HTR-8/SVneo (cell line): ENCODE results near the gene MROH8.
A peak's percentile ranks its signal among the peaks of the same experiment; 100 is the strongest.

Experiments
- DNase-seq: peaks from one replicate; pipeline ENCODE4 v3.0.0; 2011; ENCODE audit warnings: low spot score, mixed read lengths; ENCODE audit not compliant: insufficient read length
- FAIRE-seq: peaks from 2 replicates; lab custom pipeline; 2011; peaks lifted over from hg19 to GRCh38; lab: Jason Lieb, UNC

The MROH8 gene

DNA sequence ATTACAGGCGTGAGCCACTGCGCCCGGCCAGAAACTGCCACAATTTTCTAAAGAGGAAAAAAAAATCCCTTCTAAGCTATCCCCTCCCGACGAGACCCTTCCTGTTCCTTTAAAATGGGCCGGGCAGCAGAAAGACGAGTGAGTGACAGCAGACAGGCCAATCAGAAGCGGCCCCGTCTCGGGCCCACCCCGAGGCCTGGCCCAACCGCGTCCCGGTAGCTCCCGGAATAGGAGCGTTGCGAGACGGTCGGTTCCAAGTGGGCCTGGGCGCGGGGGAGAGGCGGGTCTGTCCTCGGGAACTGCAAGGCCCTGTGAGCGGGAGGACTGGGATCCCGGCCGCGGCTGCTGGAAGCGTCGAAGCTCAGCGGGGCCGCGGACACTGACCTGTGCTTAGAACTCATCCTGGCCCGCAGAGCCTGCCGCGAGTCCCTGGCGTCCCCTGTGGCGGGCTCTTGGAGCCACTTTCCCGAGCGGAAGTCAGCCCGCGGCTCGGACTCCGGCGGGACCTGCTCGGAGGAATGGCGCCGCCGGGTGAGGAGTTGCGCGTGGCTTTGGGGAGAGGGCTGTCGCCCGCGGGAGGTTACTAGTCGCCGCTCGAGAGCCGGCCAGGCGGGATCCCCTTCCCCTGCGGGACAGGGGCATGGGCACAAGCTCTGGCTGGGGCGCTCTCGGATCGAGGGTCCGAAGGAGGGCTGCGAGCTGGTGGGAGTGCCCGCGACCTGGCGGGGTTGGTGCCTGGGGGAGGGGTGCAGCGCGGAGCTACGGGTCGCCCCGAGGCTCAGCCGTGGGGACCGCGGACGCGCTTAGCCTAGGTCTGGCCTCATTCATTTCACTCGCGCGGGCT is at the start of gene MROH8, which contains the start of gene RPN2:
Gene MROH8 (minus strand): TSS at position 710 of the 844 bp plus-strand sequence.
Gene RPN2 (plus strand): TSS at position 492 of the 844 bp plus-strand sequence. CDS start 27 bp downstream, at position 519.
- peak; percentile 100 for DNase-seq
- FAIRE-seq, result peak; percentile 94

GRCh38 chr20:37228656-37229055 is 49.3 kb upstream of the MROH8 start:
- FAIRE-seq, result no peak

DNA sequence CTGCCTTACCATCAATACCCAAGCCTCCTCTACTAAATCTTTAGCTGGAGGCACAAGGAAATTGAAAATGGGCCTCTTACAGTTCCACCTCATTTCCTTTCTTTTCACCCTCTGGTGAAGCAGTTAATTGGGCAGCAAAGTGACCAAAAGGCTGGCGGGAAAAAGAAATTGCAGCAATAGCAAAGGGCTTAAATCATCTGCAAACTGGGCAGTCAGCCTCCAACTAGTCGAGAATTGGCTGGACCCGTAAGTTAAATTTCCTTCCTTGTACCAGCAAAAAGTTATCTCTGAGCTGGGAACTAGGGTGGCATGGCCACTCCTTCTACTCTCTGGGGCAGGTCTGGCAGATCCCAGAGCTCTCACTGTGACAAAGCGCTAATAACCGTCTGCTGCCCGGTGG is 48.7 kb upstream of the MROH8 start:
- FAIRE-seq, result no peak

More at GRCh38 chr20:37228656-37229055, 49.3 kb upstream of the MROH8 start:
- no peak for DNase-seq

GRCh38 chr20:37226889-37227288 is 47.5 kb upstream of the MROH8 start:
- FAIRE-seq (no peak), DNase-seq (no peak)

More for the DNA sequence above, 48.7 kb upstream of the MROH8 start:
- no peak for DNase-seq

DNA sequence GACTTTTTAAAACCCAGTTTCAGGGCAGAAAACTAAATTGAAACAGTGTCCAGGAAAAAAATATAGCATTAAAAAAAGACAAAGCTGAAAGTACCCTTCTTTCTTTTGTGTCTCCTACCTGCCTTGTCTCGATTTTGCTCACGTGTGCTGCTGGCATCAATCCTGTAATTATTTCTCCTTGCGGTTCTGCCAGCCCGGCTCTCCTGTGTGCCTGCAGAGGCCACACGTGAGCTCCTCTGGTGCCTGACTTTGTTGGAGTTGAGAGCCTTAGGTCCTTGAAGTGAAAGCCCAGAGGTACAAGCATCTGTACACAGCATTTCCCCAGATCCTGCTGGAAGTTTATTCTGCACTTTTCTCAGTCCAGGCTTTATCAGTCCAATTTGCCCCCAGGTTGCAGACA is 45.8 kb upstream of the MROH8 start:
- FAIRE-seq, result no peak

DNA sequence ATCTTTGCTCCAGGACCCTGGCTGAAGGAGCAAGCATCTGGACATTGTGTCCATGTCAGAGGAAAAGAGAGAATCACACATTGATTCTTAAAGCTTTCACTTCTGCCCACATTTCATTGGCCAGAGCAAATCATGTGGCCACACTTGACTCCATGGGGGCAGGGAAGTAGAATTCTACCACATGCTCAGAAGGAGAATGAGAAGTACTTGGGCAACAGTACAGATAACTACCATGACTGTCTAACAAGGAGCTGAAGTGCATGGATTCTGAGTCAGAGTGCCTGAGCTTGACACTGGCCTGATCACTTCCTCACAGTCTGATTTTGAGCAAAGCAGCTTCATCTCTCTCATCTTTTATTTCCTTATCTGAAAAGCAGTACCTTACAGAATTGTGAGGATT is 43.7 kb upstream of the MROH8 start:
- FAIRE-seq (peak; percentile 74), DNase-seq (no peak)

More for the DNA sequence above, 45.8 kb upstream of the MROH8 start:
- no peak for DNase-seq

DNA sequence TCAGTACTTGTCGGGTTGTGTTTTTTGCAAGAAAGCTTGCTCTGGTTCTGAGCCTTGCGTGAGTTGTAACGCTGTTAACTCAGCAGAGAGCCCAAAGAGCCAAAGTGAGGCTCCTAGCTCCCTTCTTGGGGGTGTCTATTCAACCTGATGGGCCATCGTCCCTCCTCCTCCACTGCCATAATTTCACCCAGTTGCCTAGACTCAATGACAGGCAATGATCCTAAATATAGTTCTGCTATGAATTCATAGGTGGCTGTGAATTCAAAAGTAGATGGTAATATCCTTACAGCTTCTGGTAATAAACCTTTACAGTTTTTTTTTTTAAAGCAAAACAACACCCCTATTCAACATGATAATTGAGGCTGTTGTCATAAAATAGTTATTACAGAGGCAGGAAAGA is 42.7 kb upstream of the MROH8 start:
- DNase-seq (no peak), FAIRE-seq (no peak)

DNA sequence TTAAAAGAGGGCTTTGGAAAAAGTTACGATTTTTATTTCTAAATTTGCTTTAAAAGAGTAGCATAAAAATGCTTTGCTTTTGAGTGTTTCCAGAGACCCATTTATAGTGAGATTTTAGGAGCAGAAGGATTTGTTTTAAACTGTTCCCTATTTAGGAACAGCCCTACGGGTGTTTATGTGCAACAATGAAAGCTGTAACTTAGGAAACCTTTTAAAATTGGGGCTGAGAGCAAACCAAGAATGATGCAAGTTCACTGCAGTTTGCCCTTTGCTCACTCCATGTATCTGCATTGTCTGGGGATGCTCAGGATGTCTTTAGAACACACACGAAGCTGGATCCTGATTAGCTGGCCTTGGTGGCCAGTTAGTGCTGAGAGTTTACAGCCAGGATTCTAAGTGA is 41.4 kb upstream of the MROH8 start:
- FAIRE-seq, result peak; percentile 38
- DNase-seq, result no peak

DNA sequence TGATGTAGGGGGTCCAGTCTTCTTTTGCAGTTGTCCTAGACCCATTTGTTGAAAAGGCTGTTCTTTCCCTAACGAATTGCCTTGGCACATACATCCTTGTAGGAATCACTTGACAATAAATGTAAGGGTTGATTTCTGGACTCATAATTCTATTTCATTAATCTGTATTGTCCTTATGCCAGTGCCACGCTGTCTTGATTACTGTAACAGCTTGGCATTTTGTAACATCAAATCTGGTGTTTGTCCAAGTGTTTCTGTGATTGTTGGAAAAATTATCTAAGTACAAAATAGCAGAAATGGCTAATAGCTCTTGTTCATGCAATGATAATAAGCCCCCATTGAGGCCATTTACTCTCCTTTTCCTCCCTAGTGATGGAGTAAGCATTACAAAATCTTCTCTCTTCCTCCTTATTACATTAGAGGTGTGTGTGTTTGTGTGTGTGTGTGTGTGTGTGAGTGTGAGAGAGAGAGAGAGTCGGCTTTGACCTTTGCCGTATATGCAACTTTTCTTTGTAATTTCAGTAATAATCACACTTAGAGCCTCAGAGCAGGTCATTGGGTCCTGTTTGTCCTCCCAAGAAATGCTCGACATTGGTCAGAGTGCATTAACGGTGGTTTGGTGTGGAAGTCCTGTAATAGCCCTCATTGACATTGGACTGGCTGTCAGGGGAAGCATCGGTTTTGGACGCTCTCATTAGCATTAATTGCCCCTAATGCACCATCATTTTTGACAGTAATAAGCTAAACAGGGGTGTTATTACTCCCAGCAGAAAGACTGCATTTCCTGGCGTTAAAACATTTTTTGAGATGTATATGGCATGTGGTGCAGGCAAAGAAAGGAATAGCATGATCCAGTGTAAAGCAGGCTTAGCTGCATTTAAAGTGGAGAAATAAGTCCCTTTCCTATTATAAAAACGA is 40.7 kb upstream of the MROH8 start:
- DNase-seq (no peak), FAIRE-seq (peak; percentile 85)

DNA sequence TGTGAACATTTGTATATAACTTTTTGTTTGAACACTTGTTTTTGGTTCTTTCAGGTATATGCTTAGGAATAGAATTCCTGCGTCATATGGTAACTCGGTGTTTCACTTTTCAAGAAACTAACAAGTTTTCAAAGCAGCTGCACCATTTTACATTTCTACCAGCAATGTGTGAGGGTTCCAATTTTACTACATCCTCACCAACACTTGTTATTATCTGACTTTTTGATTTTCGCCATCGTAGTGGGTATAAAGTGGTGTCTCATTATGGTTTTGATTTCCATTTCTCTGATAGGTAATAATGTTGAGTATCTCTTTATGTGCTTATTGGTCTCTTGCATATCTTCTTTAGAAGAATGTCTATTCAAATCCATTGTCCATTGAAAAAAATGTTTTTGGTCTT is 39.6 kb upstream of the MROH8 start:
- DNase-seq (no peak), FAIRE-seq (no peak)

DNA sequence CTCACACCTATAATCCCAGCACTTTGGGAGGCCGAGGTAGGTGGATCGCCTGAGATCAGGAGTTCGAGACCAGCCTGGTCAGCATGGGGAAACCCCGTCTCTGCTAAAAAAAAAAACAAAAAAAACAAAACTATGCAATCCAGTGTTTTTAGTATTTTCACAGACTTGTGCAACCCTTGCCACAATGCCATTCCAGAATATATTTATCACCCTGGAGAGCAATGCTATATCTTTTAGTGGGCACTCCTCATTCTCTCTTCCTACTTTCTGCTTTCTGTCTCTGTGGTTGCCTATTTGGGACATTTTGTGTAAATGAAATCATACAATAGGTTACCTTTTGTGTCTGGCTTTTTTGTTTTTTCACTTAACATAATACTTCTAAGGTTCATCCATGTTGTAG is 39.1 kb upstream of the MROH8 start:
- FAIRE-seq (no peak), DNase-seq (no peak)

DNA sequence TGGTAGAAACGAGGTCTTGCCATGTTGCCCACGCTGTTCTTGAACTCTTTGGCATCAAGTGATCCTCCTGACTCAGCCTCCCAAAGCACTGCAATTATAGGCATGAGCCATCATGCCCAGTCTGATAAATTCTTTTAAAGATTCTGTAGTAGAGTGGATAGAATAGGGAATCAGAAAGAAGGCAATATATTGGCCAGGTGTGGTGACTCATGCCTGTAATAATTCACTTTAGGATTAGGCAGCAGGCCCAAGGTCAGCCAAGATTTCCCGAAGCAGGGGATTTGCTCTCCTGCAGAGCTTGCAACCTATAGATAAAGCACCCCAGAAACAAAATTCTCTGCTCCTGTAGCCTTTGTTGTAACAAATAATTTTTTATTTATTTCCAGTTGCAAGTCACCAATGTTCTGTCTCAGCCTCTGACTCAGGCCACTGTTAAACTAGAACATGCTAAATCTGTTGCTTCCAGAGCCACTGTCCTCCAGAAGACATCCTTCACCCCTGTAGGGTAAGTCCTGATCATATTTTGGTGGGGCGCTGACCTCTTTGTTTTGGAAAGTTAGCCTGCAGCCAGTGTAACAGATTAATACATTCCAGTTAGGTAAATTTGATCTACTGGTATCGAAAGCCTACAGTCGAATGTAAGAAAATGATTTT is 30.4 kb upstream of the MROH8 start:
- FAIRE-seq (no peak), DNase-seq (no peak)

- DNase-seq, result no peak
- FAIRE-seq, result no peak
Observed at GRCh38 chr20:37209193-37209592, 29.8 kb upstream of the MROH8 start.

- DNase-seq (no peak), FAIRE-seq (peak; percentile 9)
Observed at GRCh38 chr20:37207171-37207570, 27.8 kb upstream of the MROH8 start.

DNA sequence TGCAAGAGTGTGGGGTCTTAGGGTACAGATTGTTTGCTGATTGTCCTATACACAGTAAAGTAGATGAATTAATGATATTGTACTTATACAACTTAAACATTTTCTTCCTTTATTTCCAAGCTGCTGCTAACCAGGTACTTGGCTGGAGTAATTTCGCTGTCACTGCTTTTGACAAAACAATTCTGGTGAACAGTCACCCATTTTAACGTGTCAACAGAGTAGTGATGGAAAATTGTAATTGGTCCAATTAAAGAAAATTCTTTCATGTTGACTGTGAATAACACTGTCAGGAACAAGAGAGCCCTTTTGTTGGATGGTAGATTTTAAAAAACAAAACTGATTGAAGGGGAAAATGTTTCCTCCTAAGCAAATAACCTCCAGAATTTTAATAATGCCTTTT is 26.4 kb upstream of the MROH8 start:
- peak; percentile 4 for FAIRE-seq
- no peak for DNase-seq

DNA sequence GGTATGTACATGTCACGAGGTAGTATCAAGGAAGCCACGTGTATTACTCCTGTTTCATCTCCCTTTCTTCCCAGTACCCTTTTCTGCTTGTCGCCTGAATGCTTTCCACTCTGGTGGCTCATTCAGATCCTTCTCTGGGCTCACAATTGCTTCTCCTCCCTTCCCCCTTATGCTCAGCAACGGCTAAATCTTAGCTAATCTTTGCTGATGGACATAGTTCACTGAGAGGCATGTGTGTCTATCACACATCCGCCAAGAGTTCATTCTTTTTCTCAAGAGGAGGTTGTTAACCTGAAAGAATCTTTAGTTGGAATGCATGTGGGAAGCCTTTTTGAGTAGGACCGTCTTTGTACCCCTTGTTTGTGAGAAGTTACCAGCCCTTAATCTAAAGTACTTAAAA is 25.8 kb upstream of the MROH8 start:
- FAIRE-seq, result no peak

DNA sequence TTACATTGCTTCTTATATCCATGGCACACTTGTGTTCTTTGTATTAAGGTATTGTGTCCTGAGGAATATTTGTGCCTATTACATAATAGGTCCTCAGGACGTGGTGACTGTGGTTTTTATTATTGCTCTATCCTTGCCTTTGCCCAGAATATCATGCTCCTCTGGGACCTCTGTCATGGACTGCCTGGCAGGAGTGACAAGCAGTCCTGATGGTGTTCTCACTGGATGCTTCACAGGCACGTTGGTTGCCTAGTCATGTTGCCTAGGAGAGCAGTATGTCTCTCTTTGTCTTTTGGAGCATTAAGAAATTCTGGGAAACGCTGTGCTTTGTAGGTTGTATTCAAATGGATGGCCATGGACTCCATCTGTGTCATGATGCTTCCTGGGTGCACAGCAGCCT is 24.7 kb upstream of the MROH8 start:
- no peak for DNase-seq
- FAIRE-seq, result peak; percentile 91

More for the DNA sequence above, 25.8 kb upstream of the MROH8 start:
- no peak for DNase-seq

DNA sequence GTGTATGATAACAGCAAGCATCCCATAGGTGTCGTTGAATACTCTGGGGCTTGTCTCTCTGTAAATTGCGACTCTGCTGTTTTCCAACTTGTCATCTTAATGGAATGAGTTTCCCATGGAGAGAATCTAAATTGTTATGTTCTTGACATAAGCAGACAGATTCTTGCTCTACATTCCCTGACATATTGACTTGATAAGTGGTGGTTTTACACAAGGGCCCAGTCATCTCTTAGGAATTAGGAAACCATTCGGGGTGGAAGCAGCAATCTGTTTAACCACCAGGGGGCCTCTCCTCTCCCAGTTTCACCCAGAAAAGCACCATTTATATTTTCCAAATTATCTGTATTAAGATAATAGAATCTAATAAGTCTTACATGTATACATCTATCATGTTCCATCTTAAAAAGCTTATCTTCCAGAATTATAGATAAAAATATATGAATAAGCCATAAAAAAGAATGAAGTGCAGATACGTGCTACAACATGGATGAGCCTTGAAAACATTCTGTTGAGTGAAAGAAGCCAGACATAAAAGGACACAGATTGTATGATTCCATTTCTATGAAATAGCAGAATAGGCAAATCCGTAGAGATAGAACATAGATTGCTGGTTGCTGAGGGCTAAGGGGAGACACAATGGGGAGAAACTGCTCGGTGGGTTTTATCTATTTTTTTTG is 23.1 kb upstream of the MROH8 start:
- FAIRE-seq, result peak; percentile 95

DNA sequence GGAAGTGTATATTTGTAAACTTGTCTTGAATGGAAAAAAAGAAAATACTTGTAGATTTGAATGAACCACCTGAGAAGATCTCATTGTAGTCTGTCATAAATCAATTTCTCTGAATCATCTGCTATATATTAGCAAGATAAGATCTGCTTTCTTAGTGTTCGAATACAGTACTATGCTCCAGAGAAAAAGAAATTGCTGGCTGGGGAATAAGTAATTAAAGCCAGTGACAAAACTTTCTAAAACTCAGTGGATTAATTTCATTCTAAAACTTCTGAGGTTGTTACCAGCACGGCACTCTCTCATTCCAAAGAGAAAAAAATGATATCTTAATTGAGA is 22.4 kb upstream of the MROH8 start:
- FAIRE-seq (no peak), DNase-seq (no peak)

More for the DNA sequence above, 23.1 kb upstream of the MROH8 start:
- peak; percentile 97 for DNase-seq
